GM18502 (cell line): ENCODE results near the gene RAB33B.

Source experiments
- ATAC-seq: cut with Tn5 transposase; IDR thresholded peaks from one replicate; pipeline ENCODE4 v1.9.1; 2021; ENCODE audit warnings: mild to moderate bottlenecking; ENCODE audit not compliant: unreplicated experiment, poor library complexity

The RAB33B gene

GRCh38 chr4:139503622-139504166 lies 49.8 kb downstream of the RAB33B start:
- ATAC-seq = no peak

- ATAC-seq = no peak
Measured at GRCh38 chr4:139506774-139507173, 52.9 kb downstream of the RAB33B start.

- ATAC-seq = no peak
Measured at GRCh38 chr4:139508581-139509237, 54.8 kb downstream of the RAB33B start.

- ATAC-seq = no peak
Measured at GRCh38 chr4:139509727-139510410, 55.9 kb downstream of the RAB33B start.

- no peak for ATAC-seq
Measured at GRCh38 chr4:139511320-139511719, 57.4 kb downstream of the RAB33B start.

GRCh38 chr4:139514382-139515059 lies 60.6 kb downstream of the RAB33B start:
- no peak for ATAC-seq

- no peak for ATAC-seq
Measured at GRCh38 chr4:139515531-139515958, 61.6 kb downstream of the RAB33B start.

- ATAC-seq = peak; percentile 55
Measured at GRCh38 chr4:139521754-139522401, 68.0 kb downstream of the RAB33B start.

- ATAC-seq = peak; percentile 39
Measured at GRCh38 chr4:139522457-139522856, 68.5 kb downstream of the RAB33B start.

GRCh38 chr4:139523076-139523475 lies 69.2 kb downstream of the RAB33B start:
- no peak for ATAC-seq

- ATAC-seq = no peak
Measured at GRCh38 chr4:139524062-139524631, 70.2 kb downstream of the RAB33B start.

- ATAC-seq = no peak
Measured at GRCh38 chr4:139525414-139525813, 71.5 kb downstream of the RAB33B start.
